ENCODE measurements around the gene USP34. TPM values are rescaled to one million over a fixed set of nuclear protein-coding genes. Genes with fewer than 3 reads are reported as not detected.
"Not testable (repeated sequence)": the region's sequence is repeated elsewhere in the genome, so short reads cannot be mapped to it uniquely, and the experiment has no call there.

The USP34 gene, protein sequence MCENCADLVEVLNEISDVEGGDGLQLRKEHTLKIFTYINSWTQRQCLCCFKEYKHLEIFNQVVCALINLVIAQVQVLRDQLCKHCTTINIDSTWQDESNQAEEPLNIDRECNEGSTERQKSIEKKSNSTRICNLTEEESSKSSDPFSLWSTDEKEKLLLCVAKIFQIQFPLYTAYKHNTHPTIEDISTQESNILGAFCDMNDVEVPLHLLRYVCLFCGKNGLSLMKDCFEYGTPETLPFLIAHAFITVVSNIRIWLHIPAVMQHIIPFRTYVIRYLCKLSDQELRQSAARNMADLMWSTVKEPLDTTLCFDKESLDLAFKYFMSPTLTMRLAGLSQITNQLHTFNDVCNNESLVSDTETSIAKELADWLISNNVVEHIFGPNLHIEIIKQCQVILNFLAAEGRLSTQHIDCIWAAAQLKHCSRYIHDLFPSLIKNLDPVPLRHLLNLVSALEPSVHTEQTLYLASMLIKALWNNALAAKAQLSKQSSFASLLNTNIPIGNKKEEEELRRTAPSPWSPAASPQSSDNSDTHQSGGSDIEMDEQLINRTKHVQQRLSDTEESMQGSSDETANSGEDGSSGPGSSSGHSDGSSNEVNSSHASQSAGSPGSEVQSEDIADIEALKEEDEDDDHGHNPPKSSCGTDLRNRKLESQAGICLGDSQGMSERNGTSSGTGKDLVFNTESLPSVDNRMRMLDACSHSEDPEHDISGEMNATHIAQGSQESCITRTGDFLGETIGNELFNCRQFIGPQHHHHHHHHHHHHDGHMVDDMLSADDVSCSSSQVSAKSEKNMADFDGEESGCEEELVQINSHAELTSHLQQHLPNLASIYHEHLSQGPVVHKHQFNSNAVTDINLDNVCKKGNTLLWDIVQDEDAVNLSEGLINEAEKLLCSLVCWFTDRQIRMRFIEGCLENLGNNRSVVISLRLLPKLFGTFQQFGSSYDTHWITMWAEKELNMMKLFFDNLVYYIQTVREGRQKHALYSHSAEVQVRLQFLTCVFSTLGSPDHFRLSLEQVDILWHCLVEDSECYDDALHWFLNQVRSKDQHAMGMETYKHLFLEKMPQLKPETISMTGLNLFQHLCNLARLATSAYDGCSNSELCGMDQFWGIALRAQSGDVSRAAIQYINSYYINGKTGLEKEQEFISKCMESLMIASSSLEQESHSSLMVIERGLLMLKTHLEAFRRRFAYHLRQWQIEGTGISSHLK (N-terminal part only)
- 84.3 and 93.8 TPM in 2 replicates for total RNA-seq

DNA sequence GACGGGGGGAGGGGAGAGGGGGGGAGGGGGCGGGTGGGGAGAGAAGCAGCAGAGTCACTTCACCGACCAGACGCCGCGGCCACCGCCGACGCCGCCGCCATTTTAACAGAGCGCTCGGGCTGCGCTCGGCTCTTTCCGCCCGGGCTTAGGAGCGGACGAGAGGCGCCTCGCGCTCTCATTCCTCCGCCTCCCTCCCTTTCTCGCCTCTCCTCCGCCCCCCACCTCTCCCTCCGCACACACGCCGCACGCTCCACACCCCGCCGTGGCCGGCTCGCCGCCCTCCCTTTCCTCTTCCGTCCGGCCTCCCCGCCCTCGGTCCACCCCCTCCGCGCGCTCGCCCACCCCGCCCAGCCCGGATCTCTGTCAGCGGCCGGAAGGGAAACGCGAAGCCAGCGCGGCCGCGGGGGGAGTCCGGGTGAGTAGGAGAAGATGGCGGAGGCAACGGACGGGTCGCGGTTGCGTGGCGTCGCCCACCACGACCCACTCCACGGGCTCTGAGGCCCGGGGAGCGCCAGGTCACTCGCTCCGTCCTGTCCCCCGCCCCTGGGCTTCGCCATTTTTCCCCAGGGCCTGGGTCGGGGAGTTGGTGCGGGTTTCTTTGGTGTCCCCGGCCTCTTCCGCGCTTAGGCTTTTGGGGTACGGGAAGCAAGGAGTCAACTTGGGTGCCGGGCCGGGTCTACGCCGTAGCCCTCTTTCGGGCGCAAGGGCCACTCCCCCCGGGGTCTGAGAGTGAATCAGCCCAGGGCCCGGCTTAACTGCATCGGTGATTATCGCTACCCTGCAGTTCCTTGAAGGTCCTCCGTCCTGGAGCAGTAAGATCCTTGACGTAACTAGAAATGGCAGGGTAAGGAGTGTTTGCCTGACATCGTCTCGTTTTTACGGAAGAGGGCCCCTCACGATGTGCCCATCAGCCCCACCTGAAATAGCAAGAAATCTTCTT is at the start of gene USP34:
Gene USP34 (minus strand): TSS at position 123 of the 940 bp plus-strand sequence. CDS start 395 bp downstream, outside the sequence.
- Mint-ChIP-seq H3K4me1 (peaks cover 19% of the 10 kb centered on the region), H3K4me3 (peak within 1 kb of the TSS; percentile 98), H3K36me3 (ENCODE audit: low read depth) (peaks cover 20% of the 10 kb centered on the region), H3K27ac (peak within 1 kb of the TSS; percentile 98), H3K9me3 (no peaks in the 10 kb centered on the region), H3K27me3 (no peaks in the 10 kb centered on the region)
- intact Hi-C loops (cut with micrococcal nuclease), result loop anchor here (1.0 to 10.0 kb wide), 7 partner anchors 45 to 418 kb away; partner anchors contain the start of genes CCT4, FAM161A and XPO1
- DNase-seq, result peak; percentile 96

DNA sequence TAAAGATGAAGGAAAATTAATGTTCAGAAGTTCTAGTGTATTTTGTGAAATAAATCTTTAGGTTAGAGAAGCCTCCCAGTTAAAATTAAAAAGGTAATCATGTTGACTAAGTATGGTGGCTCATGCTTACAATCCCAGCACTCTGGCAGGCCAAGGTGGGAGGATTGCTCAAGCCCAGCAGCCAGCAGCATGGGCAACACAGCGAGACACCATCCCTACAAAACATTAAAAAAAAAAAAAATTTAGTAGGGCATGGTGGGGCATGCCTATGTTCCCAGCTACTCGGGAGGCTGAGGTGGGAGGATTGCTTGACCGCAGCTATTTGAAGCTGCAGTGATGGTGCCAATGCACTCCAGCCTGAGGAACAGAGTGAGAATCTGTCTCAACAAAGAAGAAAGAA is 49.4 kb upstream of the USP34 start:
- Mint-ChIP-seq H3K27ac (no peak overlapping the region), H3K27me3 (no peaks in the 10 kb centered on the region), H3K9me3 (no peaks in the 10 kb centered on the region), H3K4me1 (peaks cover 15% of the 10 kb centered on the region), H3K36me3 (ENCODE audit: low read depth) (peaks cover 49% of the 10 kb centered on the region), H3K4me3 (no peak overlapping the region)
- no peak for DNase-seq
- intact Hi-C loops (cut with micrococcal nuclease), result no loop called here

DNA sequence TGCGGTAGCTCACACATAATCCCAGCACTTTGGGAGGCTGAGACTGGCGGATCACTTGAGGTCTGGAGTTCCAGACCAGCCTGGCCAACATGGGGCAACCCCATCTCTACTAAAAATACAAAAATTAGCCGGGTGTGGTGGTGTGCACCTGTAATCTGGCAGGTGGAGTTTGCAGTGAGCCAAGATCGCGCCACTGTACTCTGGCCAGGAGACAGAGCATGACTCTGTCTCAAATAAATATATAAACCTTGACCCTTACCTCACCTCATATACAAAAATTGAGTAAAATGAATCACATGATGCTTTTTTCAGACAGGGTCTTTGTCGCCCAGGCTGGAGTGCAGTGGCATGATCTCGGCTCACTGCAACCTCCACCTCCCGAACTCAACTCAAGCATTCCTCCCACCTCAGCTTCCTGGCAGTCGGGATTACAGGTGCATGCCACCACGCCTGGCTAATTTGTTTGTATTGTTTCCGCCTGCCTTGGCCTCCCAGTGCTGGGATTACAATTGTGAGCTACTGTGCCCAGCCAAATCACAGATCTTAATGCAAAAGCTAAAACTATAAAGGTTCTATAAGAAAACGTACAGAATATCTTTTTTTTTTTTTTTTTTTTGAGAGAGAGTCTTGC is 42.0 kb upstream of the USP34 start:
- no peaks in the 10 kb centered on the region for H3K9me3 Mint-ChIP-seq
- DNase-seq, result no peak
- no peak overlapping the region for H3K4me3 Mint-ChIP-seq
- intact Hi-C loops (cut with micrococcal nuclease), result no loop called here
- no peak overlapping the region for H3K27ac Mint-ChIP-seq
- H3K36me3 Mint-ChIP-seq (ENCODE audit: low read depth), result peaks cover 60% of the 10 kb centered on the region
- H3K4me1 Mint-ChIP-seq, result peaks cover 6% of the 10 kb centered on the region
- H3K27me3 Mint-ChIP-seq, result no peaks in the 10 kb centered on the region

DNA sequence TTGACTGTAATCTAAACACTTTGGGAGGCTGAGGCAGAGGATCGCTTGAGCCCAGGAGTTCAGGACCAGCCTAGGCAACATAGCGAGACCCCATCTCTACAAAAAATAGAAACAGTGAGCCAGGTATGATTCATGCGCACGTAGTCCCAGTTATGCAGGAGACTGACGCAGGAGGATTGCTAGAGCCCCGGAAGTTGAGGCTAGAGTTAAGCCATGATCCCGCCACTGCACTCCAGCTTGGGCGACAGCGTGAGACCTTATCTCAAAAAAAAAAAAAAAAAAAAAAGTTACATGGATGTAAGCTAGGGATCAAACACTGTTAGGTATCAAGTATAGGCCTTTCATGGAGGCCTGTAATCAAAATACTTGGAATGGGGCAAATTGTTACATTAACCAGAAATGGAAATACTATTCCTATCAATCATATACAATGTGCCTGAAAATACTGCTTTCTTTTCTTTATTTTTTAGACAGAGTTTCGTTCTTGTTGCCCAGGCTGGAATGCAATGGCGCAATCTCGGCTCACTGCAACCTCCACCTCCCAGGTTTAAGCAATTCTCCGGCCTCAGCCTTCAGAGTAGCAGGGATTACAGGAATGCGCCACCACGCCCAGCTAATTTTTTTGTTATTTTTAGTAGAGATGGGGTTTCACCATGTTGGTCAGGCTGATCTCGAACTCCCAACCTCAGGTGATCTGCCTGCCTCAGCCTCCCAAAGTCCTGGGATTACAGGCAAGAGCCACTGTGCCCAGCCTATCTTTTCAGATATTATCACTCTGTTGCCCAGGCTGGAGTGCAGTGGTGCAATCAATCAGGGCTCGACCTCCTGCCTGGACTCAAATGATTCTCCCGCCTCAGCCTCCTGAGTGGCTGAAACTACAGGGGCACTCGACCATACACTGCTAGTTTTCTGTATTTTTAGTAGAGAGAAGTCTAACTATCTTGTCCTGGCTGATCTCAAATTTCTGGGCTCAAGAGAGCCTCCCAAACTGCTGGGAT is 40.1 kb upstream of the USP34 start:
- H3K27me3 Mint-ChIP-seq, result no peaks in the 10 kb centered on the region

DNA sequence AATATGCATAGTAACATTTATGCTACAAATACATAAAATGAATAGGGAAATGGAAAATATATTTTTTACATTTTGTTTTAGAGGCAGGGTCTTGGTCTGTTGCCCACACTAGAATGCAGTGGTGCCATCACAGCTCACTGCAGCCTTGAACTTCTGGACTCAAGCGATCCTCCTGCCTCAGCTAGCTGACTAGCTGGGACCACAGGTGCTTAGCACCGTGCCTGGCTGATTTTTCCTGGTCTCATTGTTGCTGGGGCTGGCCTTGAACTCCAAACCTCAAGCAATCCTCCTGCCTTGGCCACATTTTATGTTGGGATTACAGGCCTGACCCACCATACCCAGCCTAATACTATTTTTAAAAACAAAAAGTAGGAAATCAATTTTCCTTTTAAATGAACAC is 34.1 kb upstream of the USP34 start:
- Mint-ChIP-seq H3K4me3 (no peak overlapping the region), H3K36me3 (ENCODE audit: low read depth) (peaks cover 43% of the 10 kb centered on the region), H3K27me3 (no peaks in the 10 kb centered on the region), H3K9me3 (no peaks in the 10 kb centered on the region), H3K4me1 (peaks cover 6% of the 10 kb centered on the region), H3K27ac (no peak overlapping the region)
- intact Hi-C loops (cut with micrococcal nuclease), result no loop called here
- DNase-seq, result no peak

More for the DNA sequence above, 40.1 kb upstream of the USP34 start:
- Mint-ChIP-seq H3K27ac (no peak overlapping the region), H3K36me3 (ENCODE audit: low read depth) (peaks cover 54% of the 10 kb centered on the region), H3K4me1 (peaks cover 6% of the 10 kb centered on the region), H3K9me3 (no peaks in the 10 kb centered on the region), H3K4me3 (no peak overlapping the region)
- peak; percentile 51 for DNase-seq
- intact Hi-C loops (cut with micrococcal nuclease), result no loop called here

DNA sequence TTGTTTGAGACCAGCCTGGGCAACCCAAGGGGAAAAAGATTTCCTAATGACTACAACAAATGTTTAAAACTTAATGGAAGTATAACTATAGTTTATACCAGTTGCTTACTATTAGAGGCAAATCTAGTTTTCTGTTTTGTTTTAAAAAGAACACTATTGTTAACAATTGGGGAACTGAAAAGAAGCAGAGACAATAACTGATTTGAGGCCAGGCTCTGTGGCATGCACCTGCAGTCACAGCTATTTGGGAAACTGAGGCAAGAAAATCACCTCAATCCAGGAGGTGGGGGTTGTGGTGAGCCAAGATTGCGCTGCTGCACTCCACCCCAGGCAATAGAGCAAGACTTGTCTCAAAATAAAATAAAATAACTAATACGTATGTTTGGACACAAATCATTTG is 28.2 kb upstream of the USP34 start:
- intact Hi-C loops (cut with micrococcal nuclease), result no loop called here
- H3K27ac Mint-ChIP-seq, result no peak overlapping the region
- H3K27me3 Mint-ChIP-seq, result no peaks in the 10 kb centered on the region
- DNase-seq, result no peak
- H3K36me3 Mint-ChIP-seq (ENCODE audit: low read depth), result peaks cover 54% of the 10 kb centered on the region
- no peaks in the 10 kb centered on the region for H3K9me3 Mint-ChIP-seq
- peaks cover 14% of the 10 kb centered on the region for H3K4me1 Mint-ChIP-seq
- no peak overlapping the region for H3K4me3 Mint-ChIP-seq

DNA sequence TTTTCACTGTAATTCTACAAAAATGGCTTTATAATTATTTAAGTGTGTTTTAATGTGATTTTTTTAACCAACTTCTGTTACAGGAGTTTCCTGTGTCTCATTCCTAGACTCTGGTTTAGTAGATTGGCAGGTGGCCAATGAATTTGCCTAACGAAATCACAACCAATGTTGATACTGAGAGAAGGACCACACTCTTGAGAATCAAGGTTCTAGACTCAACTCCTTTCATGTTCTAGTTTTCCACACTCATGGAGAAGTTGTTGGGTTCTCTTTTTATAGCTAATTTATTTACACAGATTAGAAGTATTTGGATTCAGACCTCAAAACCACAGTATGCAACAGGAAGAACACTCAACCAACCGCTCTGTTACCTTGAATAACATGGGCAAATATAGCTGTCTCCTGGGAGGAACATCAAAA is 22.6 kb upstream of the USP34 start:
- DNase-seq, result no peak
- Mint-ChIP-seq H3K9me3 (no peaks in the 10 kb centered on the region), H3K4me1 (peaks cover 23% of the 10 kb centered on the region), H3K27ac (peak overlapping the region; percentile 39), H3K27me3 (no peaks in the 10 kb centered on the region), H3K4me3 (peak overlapping the region; percentile 46), H3K36me3 (ENCODE audit: low read depth) (peaks cover 72% of the 10 kb centered on the region)
- intact Hi-C loops (cut with micrococcal nuclease), result no loop called here

DNA sequence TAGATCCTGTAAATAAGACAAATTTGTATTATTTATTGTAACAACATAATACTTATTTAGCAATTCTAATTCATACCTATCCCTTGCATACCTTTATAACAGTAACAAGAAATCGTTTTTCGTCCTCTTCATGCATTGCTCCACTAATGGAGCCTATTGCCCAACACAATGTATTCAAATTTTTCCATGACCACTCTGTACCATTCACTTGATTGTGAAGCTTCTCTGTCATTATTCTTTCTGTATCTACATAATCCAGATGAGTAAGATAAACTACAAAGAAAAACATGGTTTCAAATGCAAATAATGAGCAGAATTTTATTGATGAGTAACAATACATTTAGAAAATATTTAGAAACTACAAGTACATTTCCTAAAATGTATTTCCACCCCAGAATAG is 21.6 kb upstream of the USP34 start:
- Mint-ChIP-seq H3K9me3 (no peaks in the 10 kb centered on the region), H3K4me1 (peaks cover 21% of the 10 kb centered on the region), H3K4me3 (no peak overlapping the region), H3K36me3 (ENCODE audit: low read depth) (peaks cover 73% of the 10 kb centered on the region), H3K27ac (peak overlapping the region; percentile 42), H3K27me3 (no peaks in the 10 kb centered on the region)
- intact Hi-C loops (cut with micrococcal nuclease), result no loop called here
- DNase-seq, result no peak

DNA sequence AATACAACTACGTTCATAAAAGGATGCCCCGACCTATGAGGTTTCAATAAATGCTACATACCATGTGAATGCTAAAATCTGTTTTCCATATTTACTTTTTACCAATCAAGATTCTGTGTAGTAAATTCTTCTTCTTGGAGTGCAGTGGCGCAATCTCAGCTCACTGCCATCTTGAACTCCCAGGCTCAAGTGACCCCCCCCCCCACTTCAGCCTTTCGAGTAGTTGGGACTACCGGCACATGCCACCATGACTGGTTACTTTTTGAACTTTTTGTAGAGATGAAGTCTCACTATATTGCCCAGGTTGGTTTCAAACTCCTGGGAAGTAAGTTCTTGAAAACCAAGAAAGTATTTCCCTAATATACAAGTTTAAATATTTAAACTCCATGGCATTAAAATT is 14.4 kb upstream of the USP34 start:
- Mint-ChIP-seq H3K9me3 (no peaks in the 10 kb centered on the region), H3K27me3 (no peaks in the 10 kb centered on the region), H3K4me1 (no peaks in the 10 kb centered on the region), H3K4me3 (no peak overlapping the region), H3K36me3 (ENCODE audit: low read depth) (peaks cover 77% of the 10 kb centered on the region), H3K27ac (no peak overlapping the region)
- intact Hi-C loops (cut with micrococcal nuclease), result no loop called here
- DNase-seq, result no peak

DNA sequence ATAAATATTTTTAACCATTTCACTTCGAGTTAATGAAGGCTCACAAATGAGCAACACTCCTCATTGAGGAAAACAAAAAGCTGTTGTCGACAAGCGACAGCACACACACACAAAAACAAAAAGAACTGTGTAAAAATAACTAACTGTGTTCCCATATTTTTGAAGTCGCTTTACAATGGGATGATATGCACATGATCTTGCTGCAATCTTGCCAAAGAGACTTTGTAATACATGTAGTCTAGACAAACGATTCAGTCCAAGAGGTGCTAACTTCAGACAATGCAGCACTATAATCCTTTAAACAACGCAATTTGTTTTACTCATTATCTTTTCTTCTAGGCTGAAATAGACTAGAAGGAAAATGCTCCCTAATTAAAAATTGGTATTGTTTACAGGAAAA is 7.2 kb upstream of the USP34 start:
- no peak overlapping the region for H3K27ac Mint-ChIP-seq
- H3K9me3 Mint-ChIP-seq, result no peaks in the 10 kb centered on the region
- no peak overlapping the region for H3K4me3 Mint-ChIP-seq
- H3K27me3 Mint-ChIP-seq, result no peaks in the 10 kb centered on the region
- peaks cover 43% of the 10 kb centered on the region for H3K36me3 Mint-ChIP-seq (ENCODE audit: low read depth)
- no peak for DNase-seq
- H3K4me1 Mint-ChIP-seq, result peaks cover 2% of the 10 kb centered on the region
- intact Hi-C loops (cut with micrococcal nuclease), result loop anchor here (10.0 kb wide), 1 partner anchor 377 kb away; the partner anchor contains the start of gene FAM161A

DNA sequence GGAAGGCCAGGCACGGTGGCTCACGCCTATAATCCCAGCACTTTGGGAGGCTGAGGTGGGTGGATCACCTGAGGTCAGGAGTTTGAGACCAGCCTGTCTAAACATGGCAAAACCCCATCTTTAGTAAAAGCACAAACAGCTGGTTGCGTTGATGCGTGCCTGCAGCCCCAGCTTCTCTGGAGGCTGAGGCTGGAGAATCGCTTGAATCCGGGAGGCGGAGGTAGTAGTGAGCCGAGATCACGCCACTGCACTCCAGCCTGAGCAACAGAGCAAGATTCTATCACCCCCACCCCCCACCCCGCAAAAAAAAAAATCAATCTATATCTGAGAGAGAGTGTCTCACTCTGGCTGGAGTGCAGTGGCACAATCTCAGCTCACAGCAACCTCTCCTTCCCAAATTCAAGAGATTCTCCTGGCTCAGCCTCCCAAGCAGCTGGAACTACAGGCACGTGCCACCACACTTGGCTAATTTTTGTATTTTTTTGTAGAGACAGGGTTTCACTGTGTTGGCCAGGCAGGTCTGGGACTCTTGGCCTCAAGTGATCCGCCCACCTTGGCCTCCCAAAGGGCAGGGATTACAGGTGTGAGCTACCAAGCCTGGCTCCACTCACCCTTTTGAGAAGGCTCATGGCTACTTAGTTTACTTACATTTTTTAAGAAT is 6.2 kb upstream of the USP34 start:
- not testable (repeated sequence) for H3K27ac Mint-ChIP-seq, H3K4me3 Mint-ChIP-seq, H3K9me3 Mint-ChIP-seq, H3K4me1 Mint-ChIP-seq, H3K27me3 Mint-ChIP-seq, DNase-seq
- intact Hi-C loops (cut with micrococcal nuclease), result loop anchor here (10.0 kb wide), 1 partner anchor 378 kb away; the partner anchor contains the start of gene FAM161A
- peaks cover 35% of the 10 kb centered on the region for H3K36me3 Mint-ChIP-seq (ENCODE audit: low read depth)
